22Rv1 (cell line): ENCODE results near the gene SCAF4.

ENCODE experiments used
- CTCF ChIP-seq: fragments of 450-650 bp; IDR thresholded peaks from 2 replicates; pipeline ENCODE4 v1.5.1; 2017; ENCODE audit warnings: mild to moderate bottlenecking
- ZFX ChIP-seq: fragments of 450-650 bp; IDR thresholded peaks from 2 replicates; pipeline ENCODE4 v1.6.1; 2017; ENCODE audit warnings: antibody characterized with exemption, borderline replicate concordance

GRCh38 chr21:31667132-31667531, 64.8 kb downstream of the SCAF4 start:
- TF ChIP-seq CTCF (no peak), ZFX (no peak)
